Body of pancreas (tissue), 4 donors: ENCODE data around the gene QKI.

Source experiments
- POLR2A ChIP-seq, 3 donors: fragments of 450-650 bp; IDR thresholded peaks; one replicate each; pipeline ENCODE4 v1.6.1; 2016; ENCODE audit warnings: antibody characterized with exemption in 3 of 3, mild to moderate bottlenecking in 2 of 3
- TF ChIP-seq, protein P1 (sequence below), 7 experiments: fragments of 450-650 bp in 4 of 7; fragments of 200-600 bp in 3 of 7; sonication (generic) in 3 of 7; IDR thresholded peaks; one replicate each; pipeline ENCODE4 v1.5.1; 2016 to 2019; ENCODE audit warnings: antibody characterized with exemption in 7 of 7

GRCh38 chr6:163369628-163370365, 44.7 kb upstream of the QKI start:
- TF ChIP-seq, protein P1, sequence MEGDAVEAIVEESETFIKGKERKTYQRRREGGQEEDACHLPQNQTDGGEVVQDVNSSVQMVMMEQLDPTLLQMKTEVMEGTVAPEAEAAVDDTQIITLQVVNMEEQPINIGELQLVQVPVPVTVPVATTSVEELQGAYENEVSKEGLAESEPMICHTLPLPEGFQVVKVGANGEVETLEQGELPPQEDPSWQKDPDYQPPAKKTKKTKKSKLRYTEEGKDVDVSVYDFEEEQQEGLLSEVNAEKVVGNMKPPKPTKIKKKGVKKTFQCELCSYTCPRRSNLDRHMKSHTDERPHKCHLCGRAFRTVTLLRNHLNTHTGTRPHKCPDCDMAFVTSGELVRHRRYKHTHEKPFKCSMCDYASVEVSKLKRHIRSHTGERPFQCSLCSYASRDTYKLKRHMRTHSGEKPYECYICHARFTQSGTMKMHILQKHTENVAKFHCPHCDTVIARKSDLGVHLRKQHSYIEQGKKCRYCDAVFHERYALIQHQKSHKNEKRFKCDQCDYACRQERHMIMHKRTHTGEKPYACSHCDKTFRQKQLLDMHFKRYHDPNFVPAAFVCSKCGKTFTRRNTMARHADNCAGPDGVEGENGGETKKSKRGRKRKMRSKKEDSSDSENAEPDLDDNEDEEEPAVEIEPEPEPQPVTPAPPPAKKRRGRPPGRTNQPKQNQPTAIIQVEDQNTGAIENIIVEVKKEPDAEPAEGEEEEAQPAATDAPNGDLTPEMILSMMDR (IDR thresholded peaks at IDR 0.05), result no peak
- TF ChIP-seq POLR2A (IDR thresholded peaks at IDR 0.05), result no peak
